HG03060 (cell line): ENCODE data around the gene EHBP1.

ENCODE experiments used
- ATAC-seq: cut with Tn5 transposase; IDR thresholded peaks from one replicate; pipeline ENCODE4 v1.9.1; 2021; ENCODE audit warnings: low read depth, moderate number of reproducible peaks; ENCODE audit not compliant: unreplicated experiment

The EHBP1 gene

GRCh38 chr2:62705007-62705829, at the start of gene EHBP1:
Gene EHBP1 (plus strand): TSS chr2:62705713. CDS start chr2:62707192, 1,479 bp downstream.
- peak; percentile 97 for ATAC-seq

GRCh38 chr2:62657783-62658182, 47.7 kb upstream of the EHBP1 start:
- ATAC-seq, result no peak

GRCh38 chr2:62658891-62659290, 46.6 kb upstream of the EHBP1 start:
- ATAC-seq, result no peak

- ATAC-seq, result peak; percentile 75
Observed at GRCh38 chr2:62660087-62660486, 45.4 kb upstream of the EHBP1 start.

- ATAC-seq, result no peak
Observed at GRCh38 chr2:62660582-62661262, 44.8 kb upstream of the EHBP1 start.

- no peak for ATAC-seq
Observed at GRCh38 chr2:62661263-62661635, 44.3 kb upstream of the EHBP1 start.

- ATAC-seq, result no peak
Observed at GRCh38 chr2:62662131-62662530, 43.4 kb upstream of the EHBP1 start.

- no peak for ATAC-seq
Observed at GRCh38 chr2:62662554-62662953, 43.0 kb upstream of the EHBP1 start.

GRCh38 chr2:62663411-62663810, 42.1 kb upstream of the EHBP1 start:
- ATAC-seq, result no peak

- no peak for ATAC-seq
Observed at GRCh38 chr2:62663920-62664795, 41.4 kb upstream of the EHBP1 start.

GRCh38 chr2:62665446-62665845, 40.1 kb upstream of the EHBP1 start:
- no peak for ATAC-seq

GRCh38 chr2:62669180-62669579, 36.3 kb upstream of the EHBP1 start:
- no peak for ATAC-seq

GRCh38 chr2:62672601-62673000, 32.9 kb upstream of the EHBP1 start:
- ATAC-seq, result no peak

GRCh38 chr2:62675062-62675461, 30.5 kb upstream of the EHBP1 start:
- no peak for ATAC-seq

- ATAC-seq, result no peak
Observed at GRCh38 chr2:62685256-62685655, 20.3 kb upstream of the EHBP1 start.

GRCh38 chr2:62686012-62686685, 19.4 kb upstream of the EHBP1 start:
- ATAC-seq, result no peak

- no peak for ATAC-seq
Observed at GRCh38 chr2:62687636-62688035, 17.9 kb upstream of the EHBP1 start.

- no peak for ATAC-seq
Observed at GRCh38 chr2:62688771-62689170, 16.7 kb upstream of the EHBP1 start.

GRCh38 chr2:62691186-62691585, 14.3 kb upstream of the EHBP1 start:
- no peak for ATAC-seq

- no peak for ATAC-seq
Observed at GRCh38 chr2:62692225-62692624, 13.3 kb upstream of the EHBP1 start.
